ENCODE results near the gene CD44.

Gene CD44

DNA sequence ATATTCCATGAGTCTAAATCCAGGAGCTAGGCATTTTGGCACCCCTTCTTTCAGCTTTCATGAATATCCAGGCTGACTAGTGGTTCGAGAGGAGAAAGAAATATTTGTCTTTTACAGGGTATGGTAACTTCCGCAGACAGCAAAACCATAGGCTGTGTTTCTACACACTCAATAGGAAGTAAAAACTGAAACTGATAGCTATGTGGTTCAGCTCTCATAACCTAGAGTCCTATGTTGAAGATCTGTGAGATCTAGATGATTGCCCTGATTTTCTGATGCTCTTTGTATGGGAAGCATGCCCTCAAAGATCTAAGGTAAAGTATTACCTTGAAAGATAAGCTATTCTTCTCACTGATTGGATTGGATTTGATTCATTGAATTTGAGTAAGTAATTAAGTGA, 118.3 kb downstream of the CD44 start:
- Histone ChIP-seq H3F3A (ENCODE audit: insufficient read depth) (no peaks in the 10 kb centered on the region), H3K79me2 (ENCODE audit: insufficient read depth, low read length) (no peaks in the 10 kb centered on the region), H3K27me3 (ENCODE audit: low read length) (no peaks in the 10 kb centered on the region), H2AFZ (ENCODE audit: low read depth, low read length, severe bottlenecking) (no peak overlapping the region), H3K27ac (ENCODE audit: low read depth, low read length) (no peak overlapping the region), H3K36me3 (ENCODE audit: low read length) (no peaks in the 10 kb centered on the region), H3K4me2 (ENCODE audit: low read depth, low read length, poor library complexity, severe bottlenecking) (no peak overlapping the region), H3K4me3 (ENCODE audit: insufficient read depth, low read length, poor library complexity, severe bottlenecking) (no peak overlapping the region), H3K9ac (ENCODE audit: low read length) (no peak overlapping the region), H4K20me1 (ENCODE audit: low read depth, low read length) (no peaks in the 10 kb centered on the region), H3K9me3 (ENCODE audit: insufficient read depth, low read length) (no peaks in the 10 kb centered on the region), H3K9me2 (replicated peaks; ENCODE audit: insufficient read depth, low read length) (no peaks in the 10 kb centered on the region)
- TF ChIP-seq, protein P1, sequence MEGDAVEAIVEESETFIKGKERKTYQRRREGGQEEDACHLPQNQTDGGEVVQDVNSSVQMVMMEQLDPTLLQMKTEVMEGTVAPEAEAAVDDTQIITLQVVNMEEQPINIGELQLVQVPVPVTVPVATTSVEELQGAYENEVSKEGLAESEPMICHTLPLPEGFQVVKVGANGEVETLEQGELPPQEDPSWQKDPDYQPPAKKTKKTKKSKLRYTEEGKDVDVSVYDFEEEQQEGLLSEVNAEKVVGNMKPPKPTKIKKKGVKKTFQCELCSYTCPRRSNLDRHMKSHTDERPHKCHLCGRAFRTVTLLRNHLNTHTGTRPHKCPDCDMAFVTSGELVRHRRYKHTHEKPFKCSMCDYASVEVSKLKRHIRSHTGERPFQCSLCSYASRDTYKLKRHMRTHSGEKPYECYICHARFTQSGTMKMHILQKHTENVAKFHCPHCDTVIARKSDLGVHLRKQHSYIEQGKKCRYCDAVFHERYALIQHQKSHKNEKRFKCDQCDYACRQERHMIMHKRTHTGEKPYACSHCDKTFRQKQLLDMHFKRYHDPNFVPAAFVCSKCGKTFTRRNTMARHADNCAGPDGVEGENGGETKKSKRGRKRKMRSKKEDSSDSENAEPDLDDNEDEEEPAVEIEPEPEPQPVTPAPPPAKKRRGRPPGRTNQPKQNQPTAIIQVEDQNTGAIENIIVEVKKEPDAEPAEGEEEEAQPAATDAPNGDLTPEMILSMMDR (IDR thresholded peaks at IDR 0.05; ENCODE audit: insufficient read depth, low read length, poor library complexity, severe bottlenecking): no peak
- TF ChIP-seq EZH2phosphoT487 (conservative IDR thresholded peaks at IDR 0.05; ENCODE audit: low read length): no peak

DNA sequence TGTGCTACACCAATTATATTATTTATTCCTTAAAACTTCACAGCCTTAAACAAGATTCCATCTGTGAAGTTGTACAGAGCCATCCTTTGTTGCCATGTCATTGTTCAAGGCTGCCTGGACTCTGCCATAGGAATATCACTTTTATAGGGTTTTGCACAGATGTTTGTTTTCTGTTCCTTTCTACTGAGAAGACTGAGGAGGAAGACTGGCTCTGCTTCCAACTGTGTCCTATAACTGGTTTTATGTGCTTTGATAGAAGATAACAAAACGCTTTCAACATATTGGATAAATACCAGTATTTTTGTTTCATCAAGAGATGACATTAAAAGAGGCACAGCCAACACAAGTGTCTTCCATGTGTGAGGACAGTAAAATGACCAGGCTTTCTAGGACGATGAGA, 120.6 kb downstream of the CD44 start:
- Histone ChIP-seq H3K4me3 (ENCODE audit: insufficient read depth, low read length, poor library complexity, severe bottlenecking) (no peak overlapping the region), H3K27ac (ENCODE audit: low read depth, low read length) (no peak overlapping the region), H3K4me2 (ENCODE audit: low read depth, low read length, poor library complexity, severe bottlenecking) (no peak overlapping the region), H3K27me3 (ENCODE audit: low read length) (no peaks in the 10 kb centered on the region), H2AFZ (ENCODE audit: low read depth, low read length, severe bottlenecking) (no peak overlapping the region), H3K36me3 (ENCODE audit: low read length) (no peaks in the 10 kb centered on the region), H3K9me2 (replicated peaks; ENCODE audit: insufficient read depth, low read length) (no peaks in the 10 kb centered on the region), H3K9ac (ENCODE audit: low read length) (no peak overlapping the region), H3K9me3 (ENCODE audit: insufficient read depth, low read length) (no peaks in the 10 kb centered on the region), H3F3A (ENCODE audit: insufficient read depth) (no peaks in the 10 kb centered on the region), H3K79me2 (ENCODE audit: insufficient read depth, low read length) (no peaks in the 10 kb centered on the region), H4K20me1 (ENCODE audit: low read depth, low read length) (no peaks in the 10 kb centered on the region)
- TF ChIP-seq, protein P1 (IDR thresholded peaks at IDR 0.05; ENCODE audit: insufficient read depth, low read length, poor library complexity, severe bottlenecking): no peak
- no peak for TF ChIP-seq EZH2phosphoT487 (conservative IDR thresholded peaks at IDR 0.05; ENCODE audit: low read length)

DNA sequence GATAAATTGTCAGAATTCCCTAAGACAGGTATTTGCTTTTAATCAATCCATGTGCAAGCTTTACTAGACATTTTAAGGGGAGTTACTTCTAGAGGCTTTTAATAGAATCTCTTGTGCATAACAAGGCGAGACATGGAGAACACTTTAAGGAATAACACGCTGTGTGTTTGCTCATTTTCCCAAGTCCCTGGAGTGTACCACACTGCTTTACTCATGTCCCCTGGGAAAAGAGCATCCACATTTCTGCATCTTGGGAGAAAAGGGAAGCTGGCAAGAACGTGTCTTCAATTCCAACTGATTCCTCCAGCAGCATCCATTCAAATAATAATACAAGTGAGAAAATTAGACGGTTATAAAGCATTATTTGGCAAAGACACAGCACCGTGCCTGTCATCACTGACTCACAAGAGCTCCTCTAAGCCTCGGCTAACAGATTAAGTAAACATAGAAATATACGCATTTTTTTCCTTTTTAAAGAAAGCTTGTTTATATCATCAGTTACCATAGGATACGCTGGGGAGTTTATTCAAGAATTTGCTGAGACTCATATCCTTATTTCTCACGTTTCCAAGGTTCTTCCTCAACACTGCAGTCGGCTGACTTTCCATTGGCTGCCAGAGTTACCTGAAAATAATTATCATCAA, 121.5 kb downstream of the CD44 start:
- Histone ChIP-seq H3K4me2 (ENCODE audit: low read depth, low read length, poor library complexity, severe bottlenecking) (no peak overlapping the region), H3K9me2 (replicated peaks; ENCODE audit: insufficient read depth, low read length) (no peaks in the 10 kb centered on the region), H3K27ac (ENCODE audit: low read depth, low read length) (no peak overlapping the region), H3K9me3 (ENCODE audit: insufficient read depth, low read length) (no peaks in the 10 kb centered on the region), H3K9ac (ENCODE audit: low read length) (no peak overlapping the region), H3K4me3 (ENCODE audit: insufficient read depth, low read length, poor library complexity, severe bottlenecking) (no peak overlapping the region), H3F3A (ENCODE audit: insufficient read depth) (no peaks in the 10 kb centered on the region), H3K27me3 (ENCODE audit: low read length) (no peaks in the 10 kb centered on the region), H3K79me2 (ENCODE audit: insufficient read depth, low read length) (no peaks in the 10 kb centered on the region), H3K36me3 (ENCODE audit: low read length) (no peaks in the 10 kb centered on the region), H4K20me1 (ENCODE audit: low read depth, low read length) (no peaks in the 10 kb centered on the region), H2AFZ (ENCODE audit: low read depth, low read length, severe bottlenecking) (no peak overlapping the region)
- TF ChIP-seq, protein P1 (IDR thresholded peaks at IDR 0.05; ENCODE audit: insufficient read depth, low read length, poor library complexity, severe bottlenecking): no peak
- no peak for TF ChIP-seq EZH2phosphoT487 (conservative IDR thresholded peaks at IDR 0.05; ENCODE audit: low read length)

Data from SU-DHL-6 (cell line).